ENCODE measurements around the gene PRMT7.

Gene PRMT7

GRCh38 chr16:68306633-68307032 is 4.2 kb upstream of the PRMT7 start:
- no peak for DNase-seq (ENCODE audit: low read depth in 2 of 2)

GRCh38 chr16:68309799-68310198 is 1.0 kb upstream of the PRMT7 start:
- no peak for DNase-seq (ENCODE audit: low read depth in 2 of 2)

- DNase-seq (ENCODE audit: low read depth in 2 of 2): no peak
Measured at GRCh38 chr16:68310437-68310773, 414 bp upstream of the PRMT7 start.

GRCh38 chr16:68313116-68313515 is 2.3 kb downstream of the PRMT7 start:
- DNase-seq (ENCODE audit: low read depth in 2 of 2): no peak

- DNase-seq (ENCODE audit: low read depth in 2 of 2): no peak
Measured at GRCh38 chr16:68319185-68319908, 8.5 kb downstream of the PRMT7 start.

- no peak for DNase-seq (ENCODE audit: low read depth in 2 of 2)
Measured at GRCh38 chr16:68324336-68324735, 13.5 kb downstream of the PRMT7 start.

- DNase-seq (ENCODE audit: low read depth in 2 of 2): no peak
Measured at GRCh38 chr16:68324780-68325357, 14.1 kb downstream of the PRMT7 start.

GRCh38 chr16:68328151-68328859 is 17.5 kb downstream of the PRMT7 start:
- peak; percentile 35 to 43 for DNase-seq (ENCODE audit: low read depth in 2 of 2)

- no peak for DNase-seq (ENCODE audit: low read depth in 2 of 2)
Measured at GRCh38 chr16:68328860-68329390, 18.1 kb downstream of the PRMT7 start.

GRCh38 chr16:68331879-68332410 is 21.1 kb downstream of the PRMT7 start:
- DNase-seq (ENCODE audit: low read depth in 2 of 2): no peak

GRCh38 chr16:68332411-68333121 is 21.7 kb downstream of the PRMT7 start:
- DNase-seq (ENCODE audit: low read depth in 2 of 2): no peak

- DNase-seq (ENCODE audit: low read depth in 2 of 2): no peak
Measured at GRCh38 chr16:68335175-68335574, 24.4 kb downstream of the PRMT7 start.

GRCh38 chr16:68338326-68339119 is 27.7 kb downstream of the PRMT7 start:
- no peak for DNase-seq (ENCODE audit: low read depth in 2 of 2)

GRCh38 chr16:68339214-68339613 is 28.4 kb downstream of the PRMT7 start:
- DNase-seq (ENCODE audit: low read depth in 2 of 2): no peak

GRCh38 chr16:68342620-68343019 is 31.8 kb downstream of the PRMT7 start:
- DNase-seq (ENCODE audit: low read depth in 2 of 2): no peak

GRCh38 chr16:68343137-68343536 is 32.3 kb downstream of the PRMT7 start:
- DNase-seq (ENCODE audit: low read depth in 2 of 2): no peak

GRCh38 chr16:68344252-68344651 is 33.4 kb downstream of the PRMT7 start:
- DNase-seq (ENCODE audit: low read depth in 2 of 2): no peak

- DNase-seq (ENCODE audit: low read depth in 2 of 2): no peak
Measured at GRCh38 chr16:68345351-68345810, 34.6 kb downstream of the PRMT7 start.

- DNase-seq (ENCODE audit: low read depth in 2 of 2): no peak
Measured at GRCh38 chr16:68345958-68346635, 35.3 kb downstream of the PRMT7 start.

- DNase-seq (ENCODE audit: low read depth in 2 of 2): no peak
Measured at GRCh38 chr16:68346892-68347480, 36.2 kb downstream of the PRMT7 start.

Measured in fibroblast of skin of left biceps (primary cell).